ENCODE measurements around the gene TPTE.
"Not testable (repeated sequence)": the region's sequence is repeated elsewhere in the genome, so short reads cannot be mapped to it uniquely, and the experiment has no call there.

DNA sequence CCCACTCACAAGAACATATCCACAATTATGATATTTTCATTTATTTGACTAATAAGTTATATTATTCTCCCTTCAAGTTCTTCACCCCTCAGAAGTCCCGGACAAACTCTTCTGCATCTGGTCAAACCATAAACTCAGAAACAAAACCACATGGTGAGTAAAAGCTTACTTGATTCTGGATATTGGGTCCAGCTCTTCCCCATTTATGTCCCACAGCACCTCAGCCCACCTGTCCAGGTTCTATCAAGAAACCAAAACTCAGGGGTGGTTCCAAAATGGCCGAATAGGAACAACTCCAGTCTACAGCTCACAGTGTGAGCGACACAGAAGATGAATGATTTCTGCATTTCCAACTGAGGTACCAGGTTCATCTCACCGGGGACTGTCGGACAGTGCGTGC lies 109.4 kb downstream of the TPTE start:
- not testable (repeated sequence) for TF ChIP-seq EZH2 (IDR thresholded peaks at IDR 0.05; ENCODE audit: low read length, missing control alignments)
- TF ChIP-seq, protein P1, sequence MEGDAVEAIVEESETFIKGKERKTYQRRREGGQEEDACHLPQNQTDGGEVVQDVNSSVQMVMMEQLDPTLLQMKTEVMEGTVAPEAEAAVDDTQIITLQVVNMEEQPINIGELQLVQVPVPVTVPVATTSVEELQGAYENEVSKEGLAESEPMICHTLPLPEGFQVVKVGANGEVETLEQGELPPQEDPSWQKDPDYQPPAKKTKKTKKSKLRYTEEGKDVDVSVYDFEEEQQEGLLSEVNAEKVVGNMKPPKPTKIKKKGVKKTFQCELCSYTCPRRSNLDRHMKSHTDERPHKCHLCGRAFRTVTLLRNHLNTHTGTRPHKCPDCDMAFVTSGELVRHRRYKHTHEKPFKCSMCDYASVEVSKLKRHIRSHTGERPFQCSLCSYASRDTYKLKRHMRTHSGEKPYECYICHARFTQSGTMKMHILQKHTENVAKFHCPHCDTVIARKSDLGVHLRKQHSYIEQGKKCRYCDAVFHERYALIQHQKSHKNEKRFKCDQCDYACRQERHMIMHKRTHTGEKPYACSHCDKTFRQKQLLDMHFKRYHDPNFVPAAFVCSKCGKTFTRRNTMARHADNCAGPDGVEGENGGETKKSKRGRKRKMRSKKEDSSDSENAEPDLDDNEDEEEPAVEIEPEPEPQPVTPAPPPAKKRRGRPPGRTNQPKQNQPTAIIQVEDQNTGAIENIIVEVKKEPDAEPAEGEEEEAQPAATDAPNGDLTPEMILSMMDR (conservative IDR thresholded peaks at IDR 0.05 in 1 of 2, IDR thresholded peaks at IDR 0.05 in 1 of 2; ENCODE audit: low read depth in 1 of 2, low read length in 2 of 2), result not testable (repeated sequence)

Data from fibroblast of lung (primary cell).